HG03354 (cell line): ENCODE data around the gene KDM4B.
"Not testable (repeated sequence)": the region's sequence is repeated elsewhere in the genome, so short reads cannot be mapped to it uniquely, and the experiment has no call there.

Experiments
- ATAC-seq: cut with Tn5 transposase; IDR thresholded peaks from one replicate; pipeline ENCODE4 v1.9.1; 2021; ENCODE audit warnings: mild to moderate bottlenecking; ENCODE audit not compliant: unreplicated experiment, poor library complexity, severe bottlenecking

The KDM4B gene

GRCh38 chr19:4968462-4969291 lies at the start of gene KDM4B:
Gene KDM4B, plus strand, starts transcription at chr19:4969113. Its CDS starts 63,778 bp downstream, at chr19:5032891.
- ATAC-seq, result peak; percentile 89

DNA sequence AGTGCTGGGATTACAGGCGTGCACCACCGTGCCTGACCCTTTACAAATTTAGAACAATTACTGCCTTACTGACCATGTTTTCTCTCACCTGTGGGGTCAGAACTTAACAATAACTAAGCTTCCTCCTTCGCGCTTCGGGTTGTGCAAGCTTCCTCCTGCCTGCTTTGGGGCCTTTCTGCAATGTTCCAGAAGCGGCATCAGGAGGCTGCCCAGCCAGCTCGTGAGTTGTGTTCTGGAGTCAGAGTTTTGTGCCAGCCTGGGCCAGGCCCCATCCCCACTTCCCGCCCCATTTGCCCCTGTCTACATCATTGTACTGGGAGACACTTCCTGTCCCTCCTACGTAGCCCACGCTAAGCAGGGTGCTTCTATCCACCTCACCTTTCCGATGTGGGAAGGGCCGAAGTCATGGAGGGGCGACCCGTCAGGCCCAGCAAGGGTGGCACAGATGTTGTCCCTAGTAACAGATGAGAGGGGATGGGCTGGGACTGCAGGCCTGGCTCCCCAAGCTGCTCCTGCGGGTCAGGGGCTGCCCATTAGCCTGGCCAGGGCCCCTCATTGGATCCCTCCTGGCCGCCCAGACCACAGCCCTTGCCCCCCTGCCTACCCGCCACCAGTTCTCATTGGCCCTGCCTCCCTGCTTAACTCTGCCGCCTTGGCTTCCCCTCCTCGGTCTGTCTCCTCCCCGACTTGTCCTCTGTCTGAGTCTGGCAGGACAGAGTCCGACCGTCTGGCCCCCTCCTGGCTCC lies 46.2 kb upstream of the KDM4B start:
- ATAC-seq, result no peak

- ATAC-seq, result no peak
Observed at GRCh38 chr19:4923276-4923747, 45.6 kb upstream of the KDM4B start.

DNA sequence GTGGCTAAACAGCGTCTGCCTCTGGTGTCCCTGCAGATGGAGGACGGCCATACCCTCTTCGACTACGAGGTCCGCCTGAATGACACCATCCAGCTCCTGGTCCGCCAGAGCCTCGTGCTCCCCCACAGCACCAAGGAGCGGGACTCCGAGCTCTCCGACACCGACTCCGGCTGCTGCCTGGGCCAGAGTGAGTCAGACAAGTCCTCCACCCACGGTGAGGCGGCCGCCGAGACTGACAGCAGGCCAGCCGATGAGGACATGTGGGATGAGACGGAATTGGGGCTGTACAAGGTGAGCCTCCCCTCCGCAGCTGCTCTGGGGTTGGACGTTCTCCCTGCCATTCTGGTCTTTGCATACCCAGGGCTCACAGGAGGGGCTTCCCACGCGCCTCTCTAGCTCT lies 39.7 kb upstream of the KDM4B start:
- ATAC-seq, result no peak

DNA sequence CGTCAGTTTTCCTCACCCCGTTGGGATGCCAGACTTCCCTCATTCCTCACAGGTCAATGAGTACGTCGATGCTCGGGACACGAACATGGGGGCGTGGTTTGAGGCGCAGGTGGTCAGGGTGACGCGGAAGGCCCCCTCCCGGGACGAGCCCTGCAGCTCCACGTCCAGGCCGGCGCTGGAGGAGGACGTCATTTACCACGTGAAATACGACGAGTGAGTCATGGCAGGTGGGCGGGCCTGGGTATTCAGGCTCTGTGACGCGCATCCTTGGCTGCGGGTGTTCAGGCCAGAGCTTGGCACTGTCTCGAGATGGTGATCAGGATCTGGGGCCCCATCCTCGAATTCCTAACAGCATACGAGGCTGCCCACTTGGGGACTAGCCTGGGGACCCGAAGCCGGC lies 38.2 kb upstream of the KDM4B start:
- ATAC-seq, result no peak

- no peak for ATAC-seq
Observed at GRCh38 chr19:4932711-4933110, 36.2 kb upstream of the KDM4B start.

GRCh38 chr19:4933528-4933927 lies 35.4 kb upstream of the KDM4B start:
- no peak for ATAC-seq

GRCh38 chr19:4935444-4935843 lies 33.5 kb upstream of the KDM4B start:
- ATAC-seq, result no peak

DNA sequence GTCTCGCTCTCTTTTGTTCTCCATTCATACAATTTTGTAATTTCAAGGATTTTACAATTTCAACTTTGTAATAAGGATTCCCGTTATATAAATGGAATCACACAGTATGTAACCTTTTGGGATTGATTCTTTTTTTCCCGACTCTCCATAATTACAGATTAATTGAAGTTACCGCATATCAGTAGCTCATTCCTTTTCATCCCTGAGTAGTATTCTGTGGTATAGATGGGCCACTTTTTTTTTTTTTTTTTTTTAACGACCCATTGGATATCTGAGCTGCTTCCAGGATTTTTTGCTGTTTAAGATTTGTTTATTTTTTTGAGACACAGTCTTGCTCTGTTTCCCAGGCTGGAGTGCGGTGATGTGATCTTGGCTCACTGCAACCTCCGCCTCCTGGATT lies 31.9 kb upstream of the KDM4B start:
- ATAC-seq, result no peak

GRCh38 chr19:4938461-4938860 lies 30.5 kb upstream of the KDM4B start:
- ATAC-seq, result not testable (repeated sequence)

- ATAC-seq, result no peak
Observed at GRCh38 chr19:4939466-4939865, 29.4 kb upstream of the KDM4B start.

GRCh38 chr19:4941638-4942169 lies 27.2 kb upstream of the KDM4B start:
- ATAC-seq, result not testable (repeated sequence)

- not testable (repeated sequence) for ATAC-seq
Observed at GRCh38 chr19:4950650-4951049, 18.3 kb upstream of the KDM4B start.

- ATAC-seq, result no peak
Observed at GRCh38 chr19:4951656-4952055, 17.3 kb upstream of the KDM4B start.

GRCh38 chr19:4952945-4953344 lies 16.0 kb upstream of the KDM4B start:
- ATAC-seq, result no peak

DNA sequence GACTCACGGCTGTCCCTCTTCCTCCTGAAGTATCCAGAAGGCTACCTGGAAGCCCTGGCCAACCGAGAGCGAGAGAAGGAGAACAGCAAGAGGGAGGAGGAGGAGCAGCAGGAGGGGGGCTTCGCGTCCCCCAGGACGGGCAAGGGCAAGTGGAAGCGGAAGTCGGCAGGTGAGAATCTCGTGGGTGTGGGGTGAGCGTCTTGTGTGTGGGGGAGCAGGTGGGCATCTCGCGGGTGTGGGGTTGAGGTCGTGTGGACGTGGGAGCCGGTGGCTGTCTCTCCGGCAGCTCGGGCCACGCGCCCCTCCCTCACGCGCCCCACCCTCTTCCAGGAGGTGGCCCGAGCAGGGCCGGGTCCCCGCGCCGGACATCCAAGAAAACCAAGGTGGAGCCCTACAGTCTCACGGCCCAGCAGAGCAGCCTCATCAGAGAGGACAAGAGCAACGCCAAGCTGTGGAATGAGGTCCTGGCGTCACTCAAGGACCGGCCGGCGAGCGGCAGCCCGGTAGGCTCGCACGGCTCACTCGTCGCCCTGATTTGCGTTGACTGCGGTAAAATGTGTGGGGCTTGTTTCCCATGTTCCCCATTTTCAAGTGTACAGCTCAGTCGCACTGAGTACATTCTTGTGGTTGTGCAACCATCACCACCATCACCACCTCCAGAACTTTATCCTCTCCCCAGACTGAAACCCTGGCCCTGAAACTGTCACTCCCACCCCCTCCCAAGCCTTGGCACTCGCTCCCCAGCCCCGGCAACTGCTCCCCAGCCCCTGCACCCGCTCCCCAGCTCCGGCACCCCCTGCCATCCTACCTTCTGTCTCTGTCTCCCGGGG lies 14.4 kb upstream of the KDM4B start:
- ATAC-seq, result not testable (repeated sequence)

DNA sequence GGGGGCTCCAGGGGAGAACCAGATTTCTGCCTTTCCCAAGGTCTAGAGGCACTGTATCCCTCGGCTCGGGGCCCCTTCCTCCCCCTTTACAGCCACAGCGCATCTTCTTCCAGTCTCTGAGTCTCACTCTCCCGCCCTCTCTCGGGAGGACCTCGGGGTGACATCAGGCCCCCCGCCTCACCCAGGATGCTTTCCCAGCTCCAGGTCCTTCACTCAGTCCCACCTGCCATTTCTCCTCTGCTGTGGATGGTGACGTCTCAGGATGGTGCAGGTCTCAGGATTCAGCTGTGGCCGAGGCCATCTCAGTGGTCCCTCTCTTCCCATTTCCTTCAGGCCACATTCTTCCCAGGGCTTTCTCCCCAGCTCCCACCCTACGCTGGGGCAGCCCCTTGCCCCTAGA lies 13.6 kb upstream of the KDM4B start:
- ATAC-seq, result no peak

DNA sequence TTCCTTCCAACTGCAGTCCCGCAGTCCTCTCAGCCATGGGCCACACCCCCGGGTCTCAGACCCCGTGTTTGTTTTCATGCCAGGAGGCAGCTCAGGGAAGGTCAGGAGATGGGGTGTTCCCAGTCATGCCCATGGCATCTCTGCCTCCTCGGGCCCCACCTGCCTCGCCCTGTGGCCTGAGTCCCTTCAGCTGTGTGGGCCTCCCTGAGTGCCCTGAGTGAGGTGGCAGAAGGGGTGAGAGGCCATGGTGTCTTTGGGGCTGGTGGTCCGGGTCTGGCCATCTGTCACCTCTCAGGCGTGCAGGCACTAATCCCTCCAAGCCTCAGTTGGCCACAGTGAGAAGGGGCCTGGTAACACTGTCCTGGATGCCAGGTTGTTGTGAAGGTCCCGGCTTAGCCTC lies 10.9 kb upstream of the KDM4B start:
- no peak for ATAC-seq

- no peak for ATAC-seq
Observed at GRCh38 chr19:4962085-4962619, 6.8 kb upstream of the KDM4B start.

DNA sequence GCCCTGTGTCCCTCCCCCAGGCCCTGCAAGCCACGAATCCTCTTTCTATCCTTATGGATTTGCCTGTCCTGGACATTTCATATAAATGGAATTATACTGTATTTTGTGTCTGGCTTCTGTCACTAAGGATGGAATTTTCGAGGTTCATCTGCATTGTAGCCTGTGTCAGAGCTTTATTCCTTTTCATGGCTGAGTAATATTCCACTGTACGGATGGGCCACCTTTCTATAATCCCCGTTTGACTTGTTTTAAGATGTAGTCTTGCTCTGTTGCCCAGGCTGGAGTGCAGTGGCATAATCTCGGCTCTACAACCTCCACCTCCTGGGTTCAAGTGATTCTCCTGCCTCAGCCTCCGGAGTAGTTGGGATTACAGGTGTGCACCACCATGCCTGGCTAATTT lies 3.9 kb upstream of the KDM4B start:
- no peak for ATAC-seq
